GM13976 (cell line): ENCODE measurements around the gene VRK1.

ENCODE experiments used
- DNase-seq: peaks from one replicate; pipeline ENCODE4 v3.0.0; 2012; ENCODE audit warnings: low spot score
- in situ Hi-C: fragments of 300-500 bp; cut with MboI; formaldehyde crosslinking; loops from one replicate; pipeline ENCODE4 v1.12.0; 2022; ENCODE audit warnings: low sequenced_read_pairs, mixed read lengths, inconsistent platforms; ENCODE audit not compliant: unreplicated experiment
- TF ChIP-seq, protein P1 (sequence below): IDR thresholded peaks from 2 replicates; pipeline ENCODE4 v1.5.1; 2012; ENCODE audit warnings: borderline replicate concordance, mild to moderate bottlenecking; ENCODE audit not compliant: insufficient read depth; ENCODE audit errors: extremely low read depth, missing control alignments, control extremely low read depth

VRK1 gene

DNA sequence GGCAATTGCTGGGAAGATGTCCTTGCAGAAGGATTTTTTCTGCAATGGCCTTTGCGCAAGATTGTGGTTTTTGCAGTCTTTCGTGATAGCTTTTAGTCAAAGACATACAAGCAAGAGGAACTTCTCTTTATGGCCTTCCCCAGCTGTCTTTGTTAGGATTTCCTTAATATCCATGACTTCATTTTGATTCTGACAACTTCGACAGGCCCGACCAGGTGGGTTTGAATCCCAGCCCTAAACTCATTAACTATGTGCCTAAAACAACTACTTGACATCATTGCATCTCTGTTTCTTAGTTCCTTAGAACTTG lies 13.3 kb upstream of the VRK1 start:
- TF ChIP-seq, protein P1, sequence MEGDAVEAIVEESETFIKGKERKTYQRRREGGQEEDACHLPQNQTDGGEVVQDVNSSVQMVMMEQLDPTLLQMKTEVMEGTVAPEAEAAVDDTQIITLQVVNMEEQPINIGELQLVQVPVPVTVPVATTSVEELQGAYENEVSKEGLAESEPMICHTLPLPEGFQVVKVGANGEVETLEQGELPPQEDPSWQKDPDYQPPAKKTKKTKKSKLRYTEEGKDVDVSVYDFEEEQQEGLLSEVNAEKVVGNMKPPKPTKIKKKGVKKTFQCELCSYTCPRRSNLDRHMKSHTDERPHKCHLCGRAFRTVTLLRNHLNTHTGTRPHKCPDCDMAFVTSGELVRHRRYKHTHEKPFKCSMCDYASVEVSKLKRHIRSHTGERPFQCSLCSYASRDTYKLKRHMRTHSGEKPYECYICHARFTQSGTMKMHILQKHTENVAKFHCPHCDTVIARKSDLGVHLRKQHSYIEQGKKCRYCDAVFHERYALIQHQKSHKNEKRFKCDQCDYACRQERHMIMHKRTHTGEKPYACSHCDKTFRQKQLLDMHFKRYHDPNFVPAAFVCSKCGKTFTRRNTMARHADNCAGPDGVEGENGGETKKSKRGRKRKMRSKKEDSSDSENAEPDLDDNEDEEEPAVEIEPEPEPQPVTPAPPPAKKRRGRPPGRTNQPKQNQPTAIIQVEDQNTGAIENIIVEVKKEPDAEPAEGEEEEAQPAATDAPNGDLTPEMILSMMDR: no peak
- DNase-seq: no peak
- in situ Hi-C loops: no loop called here

DNA sequence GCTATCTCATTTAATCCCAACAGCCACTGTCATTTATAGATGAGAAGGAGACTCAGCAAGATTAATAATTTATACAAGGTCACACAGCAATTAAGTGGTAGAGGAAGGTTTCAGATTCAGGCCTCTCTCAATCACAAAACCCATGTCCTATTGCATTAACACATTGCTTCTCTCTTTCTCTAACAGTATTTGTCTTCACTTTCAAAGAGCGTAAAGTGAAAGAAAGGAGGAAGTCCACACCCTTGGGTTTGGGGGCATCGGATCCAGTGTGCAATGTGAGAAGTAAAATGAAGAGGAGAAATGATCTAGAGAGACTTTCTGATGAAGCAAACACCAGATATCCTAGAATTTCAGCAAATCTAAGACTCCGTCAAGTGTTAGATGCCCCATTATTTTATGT lies 7.0 kb upstream of the VRK1 start:
- DNase-seq: no peak
- in situ Hi-C loops: no loop called here
- TF ChIP-seq, protein P1: no peak

DNA sequence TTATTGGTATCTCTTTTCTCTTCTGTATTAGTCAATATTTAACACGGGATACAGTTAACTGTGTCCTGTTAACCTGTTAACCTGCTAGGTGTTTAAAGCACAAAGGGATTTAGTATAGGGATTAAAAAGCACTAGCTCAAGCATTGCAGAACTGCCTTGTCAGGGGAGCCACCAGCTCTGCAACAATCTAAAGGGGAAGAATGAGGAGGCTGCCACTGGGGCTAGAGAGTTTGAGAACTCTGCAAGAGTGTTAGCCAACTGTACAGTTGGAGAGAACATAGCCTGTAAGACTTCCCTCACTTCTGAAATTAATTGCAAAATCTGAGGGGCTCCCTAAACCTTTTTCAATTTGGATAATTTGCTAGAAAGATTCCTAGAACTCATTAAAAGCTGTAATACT lies 6.5 kb upstream of the VRK1 start:
- TF ChIP-seq, protein P1: no peak
- in situ Hi-C loops: no loop called here

DNA sequence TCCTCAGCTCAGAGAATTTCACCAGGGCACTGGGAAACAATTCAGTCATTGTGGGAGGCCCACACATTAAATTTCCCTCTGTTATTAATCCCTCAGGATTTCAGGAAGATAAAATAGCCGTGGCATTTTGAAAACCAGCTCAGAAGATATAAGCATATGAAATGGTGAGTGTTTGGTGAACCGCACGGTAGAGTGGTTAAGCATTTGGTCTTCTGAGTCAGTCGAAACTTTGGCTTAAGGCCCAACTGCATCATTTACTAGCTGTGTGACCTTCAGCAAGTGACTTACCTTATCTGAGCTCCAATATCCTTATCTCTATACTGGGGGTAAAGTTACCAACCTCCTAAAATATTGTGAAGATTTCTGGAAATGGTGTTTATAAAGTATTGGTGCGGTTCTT lies 5.2 kb upstream of the VRK1 start:
- TF ChIP-seq, protein P1: no peak
- no peak for DNase-seq
- in situ Hi-C loops: no loop called here

More for the DNA sequence above, 6.5 kb upstream of the VRK1 start:
- no peak for DNase-seq

DNA sequence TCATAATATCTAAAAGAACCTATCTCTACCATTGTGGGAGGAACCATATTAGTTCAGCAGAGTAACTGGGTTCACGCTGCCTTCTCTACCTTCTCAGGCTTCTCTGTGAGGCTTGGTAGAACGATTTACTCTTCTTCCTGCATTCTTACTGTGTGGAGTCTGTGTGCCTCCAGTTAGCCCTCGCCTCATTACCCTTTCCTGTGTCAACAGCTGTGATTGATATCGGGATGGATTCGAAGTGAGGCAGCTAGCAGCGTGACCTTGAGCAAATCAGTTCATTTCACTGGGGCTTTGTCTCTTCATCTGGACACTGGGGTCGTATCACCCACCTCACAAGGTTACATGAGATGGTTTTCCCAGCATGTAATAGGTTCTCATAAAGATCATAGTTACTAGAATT lies 4.6 kb upstream of the VRK1 start:
- TF ChIP-seq, protein P1: no peak

DNA sequence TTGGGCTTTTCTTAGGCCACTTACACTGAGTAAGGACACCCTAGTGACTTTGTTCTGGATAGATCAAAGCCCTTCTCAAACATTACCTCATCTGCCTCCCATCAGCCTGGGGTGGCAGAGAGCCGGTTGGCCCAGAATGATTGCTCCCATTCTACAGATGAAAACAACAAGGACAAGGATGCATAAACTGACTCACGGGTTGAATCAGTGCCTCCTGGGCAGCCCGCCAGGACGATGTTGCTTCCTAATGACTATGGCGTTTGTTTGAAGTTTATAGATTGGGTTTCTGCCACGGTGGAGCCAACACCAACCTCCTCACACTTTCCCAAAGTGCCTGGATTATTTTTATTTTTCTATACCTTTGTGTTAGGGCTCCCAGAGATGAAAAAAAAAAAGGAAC lies 3.6 kb upstream of the VRK1 start:
- DNase-seq: no peak
- in situ Hi-C loops: no loop called here
- TF ChIP-seq, protein P1: no peak

More for the DNA sequence above, 4.6 kb upstream of the VRK1 start:
- DNase-seq: no peak
- in situ Hi-C loops: no loop called here
